ENCODE results near the gene PLEKHO2. TPM values are rescaled to one million over a fixed set of nuclear protein-coding genes. Genes with fewer than 3 reads are reported as not detected.

The PLEKHO2 gene
- total and polyA plus RNA-seq, 10 of the 15 experiments (the other 5 are each of a cell fraction or from before 2014, with no cell fraction given), result 1.4 to 25.6 (median 20.5) TPM

DNA sequence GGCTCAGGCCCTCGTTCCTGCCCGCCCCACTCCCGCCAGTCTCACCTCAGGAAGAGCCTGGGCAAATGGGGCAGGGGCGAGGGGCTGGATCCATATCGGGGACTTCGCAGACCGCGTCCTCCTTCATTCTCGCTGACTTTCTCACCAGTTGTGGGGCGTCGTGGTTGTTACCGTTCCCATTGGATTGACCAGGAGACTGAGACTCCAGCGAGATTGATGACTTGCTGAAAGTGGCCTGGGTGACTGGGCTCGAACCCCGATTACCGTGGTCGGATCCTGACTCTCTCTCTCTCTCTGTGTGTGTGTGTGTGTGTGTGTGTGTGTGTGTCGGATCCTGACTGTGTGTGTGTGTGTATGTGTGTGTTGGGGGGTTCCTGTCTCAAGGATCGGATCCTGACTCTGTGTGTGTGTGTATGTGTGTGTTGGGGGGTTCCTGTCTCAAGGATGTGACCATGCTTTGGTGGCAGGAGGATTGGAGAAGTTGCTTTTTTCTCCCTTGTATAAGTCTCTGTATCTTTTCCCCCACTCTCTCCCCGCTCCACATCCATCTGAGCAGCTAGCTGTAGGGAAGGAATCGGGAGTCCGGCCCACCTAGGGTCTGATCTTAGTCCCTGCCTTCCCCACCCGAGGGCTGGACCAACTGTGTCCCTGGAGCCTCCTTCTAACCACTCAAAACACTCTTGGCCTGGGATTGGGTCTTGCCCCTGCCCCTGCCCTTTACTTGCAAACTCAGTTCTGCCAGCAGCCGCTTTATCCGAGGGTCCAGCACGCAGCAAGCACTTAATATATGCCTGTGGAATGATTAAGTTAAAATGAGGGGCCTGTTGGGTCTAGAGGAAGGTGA lies 603 bp downstream of the PLEKHO2 start (continued):
- TF ChIP-seq MLLT1 (IDR thresholded peaks at IDR 0.05) (peak; percentile 84), SIN3A (IDR thresholded peaks at IDR 0.05; ENCODE audit: low read depth, low read length) (no peak), BHLHE40 (IDR thresholded peaks at IDR 0.05; ENCODE audit: borderline replicate concordance in 1 of 2, low read depth in 2 of 2, low read length in 1 of 2) (no peak), ATF7 (IDR thresholded peaks at IDR 0.05; ENCODE audit: low read depth) (0 out of 2 replicates have a peak, but pooled peaks have one; percentile 16), PBX3 (IDR thresholded peaks at IDR 0.05; ENCODE audit: insufficient replicate concordance, low read depth, low read length) (no peak), RAD51 (IDR thresholded peaks at IDR 0.05) (no peak), SMAD5 (IDR thresholded peaks at IDR 0.05; ENCODE audit: low read depth) (no peak), ZNF217 (IDR thresholded peaks at IDR 0.05) (no peak), MTA2 (IDR thresholded peaks at IDR 0.05; ENCODE audit: low read depth) (no peak), ETV6 (conservative IDR thresholded peaks at IDR 0.05 in 1 of 2, IDR thresholded peaks at IDR 0.05 in 1 of 2; ENCODE audit: borderline replicate concordance in 1 of 2, low read depth in 1 of 2) (no peak), RB1 (IDR thresholded peaks at IDR 0.05; ENCODE audit: borderline replicate concordance) (0 out of 2 replicates have a peak, but pooled peaks have one; percentile 5), SMAD1 (IDR thresholded peaks at IDR 0.05; ENCODE audit: low read depth, partially characterized antibody) (no peak), KAT2A (conservative IDR thresholded peaks at IDR 0.05; ENCODE audit: control insufficient read depth, low read depth, low read length) (no peak), EGR1 (IDR thresholded peaks at IDR 0.05; ENCODE audit: borderline replicate concordance in 1 of 2, low read depth in 2 of 2, low read length in 2 of 2) (no peak), NFXL1 (IDR thresholded peaks at IDR 0.05; ENCODE audit: borderline replicate concordance) (no peak), NR2C2 (IDR thresholded peaks at IDR 0.05; ENCODE audit: borderline replicate concordance, control insufficient read depth, insufficient read length, low read depth) (no peak), ZSCAN29 (IDR thresholded peaks at IDR 0.05) (no peak)
- TF ChIP-seq, protein P1, sequence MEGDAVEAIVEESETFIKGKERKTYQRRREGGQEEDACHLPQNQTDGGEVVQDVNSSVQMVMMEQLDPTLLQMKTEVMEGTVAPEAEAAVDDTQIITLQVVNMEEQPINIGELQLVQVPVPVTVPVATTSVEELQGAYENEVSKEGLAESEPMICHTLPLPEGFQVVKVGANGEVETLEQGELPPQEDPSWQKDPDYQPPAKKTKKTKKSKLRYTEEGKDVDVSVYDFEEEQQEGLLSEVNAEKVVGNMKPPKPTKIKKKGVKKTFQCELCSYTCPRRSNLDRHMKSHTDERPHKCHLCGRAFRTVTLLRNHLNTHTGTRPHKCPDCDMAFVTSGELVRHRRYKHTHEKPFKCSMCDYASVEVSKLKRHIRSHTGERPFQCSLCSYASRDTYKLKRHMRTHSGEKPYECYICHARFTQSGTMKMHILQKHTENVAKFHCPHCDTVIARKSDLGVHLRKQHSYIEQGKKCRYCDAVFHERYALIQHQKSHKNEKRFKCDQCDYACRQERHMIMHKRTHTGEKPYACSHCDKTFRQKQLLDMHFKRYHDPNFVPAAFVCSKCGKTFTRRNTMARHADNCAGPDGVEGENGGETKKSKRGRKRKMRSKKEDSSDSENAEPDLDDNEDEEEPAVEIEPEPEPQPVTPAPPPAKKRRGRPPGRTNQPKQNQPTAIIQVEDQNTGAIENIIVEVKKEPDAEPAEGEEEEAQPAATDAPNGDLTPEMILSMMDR (IDR thresholded peaks at IDR 0.05 in 2 of 3, conservative IDR thresholded peaks at IDR 0.05 in 1 of 3; ENCODE audit: control insufficient read depth in 2 of 3, extremely low read depth in 1 of 3, insufficient read depth in 1 of 3, low read depth in 3 of 3, low read length in 3 of 3), result no peak
- TF ChIP-seq, protein P2, sequence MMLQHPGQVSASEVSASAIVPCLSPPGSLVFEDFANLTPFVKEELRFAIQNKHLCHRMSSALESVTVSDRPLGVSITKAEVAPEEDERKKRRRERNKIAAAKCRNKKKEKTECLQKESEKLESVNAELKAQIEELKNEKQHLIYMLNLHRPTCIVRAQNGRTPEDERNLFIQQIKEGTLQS (IDR thresholded peaks at IDR 0.05; ENCODE audit: borderline replicate concordance, extremely low read depth, low read depth, low read length), result no peak
